H1 (cell line): ENCODE measurements around the gene FOXN3. TPM values are rescaled to one million over a fixed set of nuclear protein-coding genes. Genes with fewer than 3 reads are reported as not detected.

Experiments used
- CTCF ChIA-PET: fragments of 300-600 bp; sonication (Branson Sonifier 250); formaldehyde crosslinking; loops from one replicate; lab custom pipeline; 2021; ENCODE audit not compliant: partially characterized antibody; lab: Charles Lee
- POLR2A ChIA-PET: fragments of 300-600 bp; sonication (Branson Sonifier 250); formaldehyde crosslinking; loops from one replicate; lab custom pipeline; 2021; ENCODE audit warnings: inconsistent platforms; ENCODE audit not compliant: partially characterized antibody; lab: Charles Lee
- DNase-seq, 2 experiments: peaks; one replicate each; pipeline versions ENCODE4 v3.0.0 to v3.0.0-alpha.2; 2010 to 2022; ENCODE audit warnings: low spot score in 2 of 2, low read depth in 1 of 2, mixed read lengths in 1 of 2
- FAIRE-seq: peaks from 2 replicates; lab custom pipeline; 2011; peaks lifted over from hg19 to GRCh38; lab: Jason Lieb, UNC
- H2AFZ ChIP-seq: 2 replicates; pipeline ENCODE4 v1.8.1; 2012; ENCODE audit warnings: low read length, inconsistent platforms
- H2AK5ac ChIP-seq: 2 replicates; pipeline ENCODE4 v1.6.1; 2013; ENCODE audit warnings: low read depth, low read length
- H2BK120ac ChIP-seq: replicated peaks from 2 replicates; pipeline ENCODE3; 2013; ENCODE audit warnings: low read depth, low read length, inconsistent platforms
- H2BK12ac ChIP-seq: 2 replicates; pipeline ENCODE4 v1.6.1; 2013; ENCODE audit warnings: low read depth, low read length
- H2BK15ac ChIP-seq: 2 replicates; pipeline ENCODE4 v1.6.1; 2013; ENCODE audit warnings: low read length
- H2BK20ac ChIP-seq: 2 replicates; pipeline ENCODE4 v1.6.1; 2013; ENCODE audit warnings: low read length
- H2BK5ac ChIP-seq: 2 replicates; pipeline ENCODE4 v1.6.1; 2013; ENCODE audit warnings: low read depth, low read length
- H3K14ac ChIP-seq: 2 replicates; pipeline ENCODE4 v1.6.1; 2013; ENCODE audit warnings: inconsistent platforms; ENCODE audit not compliant: insufficient read length
- H3K18ac ChIP-seq: 2 replicates; pipeline ENCODE4 v1.6.1; 2013; ENCODE audit warnings: low read length; ENCODE audit errors: extremely low read depth
- H3K23ac ChIP-seq: 2 replicates; pipeline ENCODE4 v1.6.1; 2013; ENCODE audit warnings: inconsistent platforms; ENCODE audit not compliant: insufficient read length
- H3K23me2 ChIP-seq: 2 replicates; pipeline ENCODE4 v1.6.1; 2013; ENCODE audit warnings: low read depth, low read length
- H3K27ac ChIP-seq: 2 replicates; pipeline ENCODE4 v1.6.1; 2011; ENCODE audit warnings: low read depth, low read length, inconsistent platforms
- H3K27me3 ChIP-seq, 4 experiments: replicated peaks in 1 of 4; 1 replicate in 1 of 4; 2 replicates in 3 of 4; pipeline versions ENCODE4 v1.6.1 to v1.8.1; 2011 to 2013; ENCODE audit warnings: low read length in 3 of 4, mild to moderate bottlenecking in 3 of 4, inconsistent platforms in 2 of 4, mixed read lengths in 2 of 4, moderate library complexity in 1 of 4; ENCODE audit not compliant: control insufficient read depth in 3 of 4, insufficient read depth in 3 of 4; ENCODE audit errors: extremely low read depth in 1 of 4
- H3K36me3 ChIP-seq, 4 experiments: 2 replicates each; pipeline versions ENCODE4 v1.6.1 to v1.8.1; 2011 to 2013; ENCODE audit warnings: mild to moderate bottlenecking in 4 of 4, low read length in 3 of 4, moderate library complexity in 2 of 4, control low read depth in 1 of 4, inconsistent platforms in 1 of 4; ENCODE audit not compliant: insufficient read depth in 4 of 4, control insufficient read depth in 2 of 4
- H3K4ac ChIP-seq: replicated peaks from 2 replicates; pipeline ENCODE3; 2013; ENCODE audit warnings: low read length, low read depth, mixed read lengths, inconsistent platforms; ENCODE audit not compliant: insufficient read length
- H3K4me1 ChIP-seq, 4 experiments: replicated peaks in 1 of 4; 1 replicate in 1 of 4; 2 replicates in 3 of 4; pipeline versions ENCODE4 v1.6.1 to v1.8.1; 2011 to 2013; ENCODE audit warnings: low read length in 3 of 4, inconsistent platforms in 2 of 4, mixed read lengths in 1 of 4; ENCODE audit not compliant: insufficient read depth in 4 of 4, control insufficient read depth in 3 of 4
- H3K4me2 ChIP-seq, 2 experiments: 2 replicates each; pipeline versions ENCODE4 v1.6.1 to v1.8.1; 2011 to 2013; ENCODE audit warnings: low read depth in 2 of 2, low read length in 2 of 2, control low read depth in 1 of 2, inconsistent platforms in 1 of 2, mild to moderate bottlenecking in 1 of 2; ENCODE audit not compliant: insufficient read depth in 1 of 2
- H3K4me3 ChIP-seq, 4 experiments: fragments of 200-600, 300-600 bp in 1 of 4; sonication (generic), shearing (Covaris generic), sonication (Bioruptor Twin) in 1 of 4; 2 replicates each; pipeline versions ENCODE4 v1.5.1 to v1.8.1; 2011 to 2016; ENCODE audit warnings: low read length in 4 of 4, low read depth in 3 of 4, control low read depth in 2 of 4, inconsistent platforms in 2 of 4, mild to moderate bottlenecking in 2 of 4, mixed read lengths in 1 of 4, moderate library complexity in 1 of 4; ENCODE audit not compliant: insufficient read depth in 2 of 4; ENCODE audit errors: extremely low read depth in 1 of 4
- H3K56ac ChIP-seq: replicated peaks from 2 replicates; pipeline ENCODE3; 2013; ENCODE audit warnings: low read depth, mild to moderate bottlenecking, mixed read lengths, low read length, inconsistent platforms; ENCODE audit not compliant: insufficient read length
- H3K79me1 ChIP-seq: 2 replicates; pipeline ENCODE4 v1.6.1; 2013; ENCODE audit warnings: low read depth, low read length, control low read depth
- H3K79me2 ChIP-seq, 2 experiments: 2 replicates each; pipeline versions ENCODE4 v1.6.1 to v1.8.1; 2012 to 2013; ENCODE audit warnings: low read length in 2 of 2, mild to moderate bottlenecking in 2 of 2, inconsistent platforms in 1 of 2; ENCODE audit not compliant: insufficient read depth in 2 of 2, control insufficient read depth in 1 of 2
- H3K9ac ChIP-seq, 4 experiments: replicated peaks in 1 of 4; 1 replicate in 1 of 4; 2 replicates in 3 of 4; pipeline versions ENCODE4 v1.6.1 to v1.8.1; 2011 to 2013; ENCODE audit warnings: low read depth in 3 of 4, low read length in 3 of 4, control low read depth in 2 of 4, mild to moderate bottlenecking in 2 of 4, moderate library complexity in 2 of 4, inconsistent platforms in 1 of 4; ENCODE audit errors: extremely low read depth in 1 of 4
- H3K9me3 ChIP-seq, 2 experiments: 2 replicates each; pipeline versions ENCODE4 v1.6.1 to v1.8.1; 2012 to 2013; ENCODE audit warnings: mild to moderate bottlenecking in 2 of 2, moderate library complexity in 2 of 2, control low read depth in 1 of 2, inconsistent platforms in 1 of 2, low read depth in 1 of 2, low read length in 1 of 2, mixed read lengths in 1 of 2; ENCODE audit not compliant: insufficient read depth in 2 of 2
- H4K20me1 ChIP-seq, 2 experiments: replicated peaks in 1 of 2; 2 replicates each; pipeline versions ENCODE3 to v1.8.1; 2011 to 2013; ENCODE audit warnings: inconsistent platforms in 2 of 2, low read length in 2 of 2, mild to moderate bottlenecking in 1 of 2; ENCODE audit not compliant: insufficient read depth in 2 of 2, control insufficient read depth in 1 of 2
- H4K5ac ChIP-seq: 2 replicates; pipeline ENCODE4 v1.6.1; 2013; ENCODE audit warnings: low read length, low read depth, mixed read lengths, inconsistent platforms; ENCODE audit not compliant: insufficient read length
- H4K8ac ChIP-seq: 2 replicates; pipeline ENCODE4 v1.8.0; 2013; ENCODE audit warnings: mild to moderate bottlenecking, moderate library complexity, low read length, inconsistent platforms; ENCODE audit not compliant: insufficient read depth; ENCODE audit errors: extremely low read depth
- H4K91ac ChIP-seq: replicated peaks from 2 replicates; pipeline ENCODE3; 2013; ENCODE audit warnings: low read length, mixed read lengths, inconsistent platforms; ENCODE audit not compliant: insufficient read length
- BCL11A ChIP-seq, 2 experiments: IDR thresholded peaks; one replicate each; pipeline ENCODE4 v1.6.1; 2011; ENCODE audit warnings: low read depth in 2 of 2, low read length in 2 of 2, mild to moderate bottlenecking in 2 of 2
- CBX8 ChIP-seq: fragments of 300-800, 300-1000 bp; sonication (generic); IDR thresholded peaks from 2 replicates; pipeline ENCODE4 v1.7.1; 2016; ENCODE audit warnings: low read depth, low read length, borderline replicate concordance
- EZH2 ChIP-seq: fragments of 200-600 bp; sonication (generic); IDR thresholded peaks from 2 replicates; pipeline ENCODE4 v1.7.1; 2012; ENCODE audit warnings: low read depth, mild to moderate bottlenecking, moderate library complexity, low read length, inconsistent platforms; ENCODE audit not compliant: severe bottlenecking
- SIX5 ChIP-seq: IDR thresholded peaks from 2 replicates; pipeline ENCODE4 v1.6.1; 2011; ENCODE audit warnings: mild to moderate bottlenecking, low read depth, low read length
- TBP ChIP-seq: IDR thresholded peaks from 2 replicates; pipeline ENCODE4 v1.6.1; 2011; ENCODE audit warnings: low read depth, low read length, improper control_type of control experiment
- TEAD4 ChIP-seq: IDR thresholded peaks from 2 replicates; pipeline ENCODE4 v1.6.1; 2012; ENCODE audit warnings: low read depth, low read length, inconsistent platforms, mixed read lengths
- WGBS, 2 experiments: shearing (Covaris generic) in 1 of 2; methylation state at CpG; one replicate each; pipeline versions ENCODE4 v1.1.6 to v1.1.7; 2013 to 2015; ENCODE audit warnings: low lambda C conversion rate in 2 of 2, mixed read lengths in 2 of 2, inconsistent platforms in 1 of 2, low coverage in 1 of 2, missing lambda C conversion rate in 1 of 2; ENCODE audit not compliant: insufficient replicate concordance in 2 of 2, insufficient coverage in 1 of 2, insufficient read length in 1 of 2; ENCODE audit errors: extremely low coverage in 1 of 2, missing lambda C conversion rate in 1 of 2; 5-methylcytosine and 5-hydroxymethylcytosine counted together
- polyA plus RNA-seq, 7 experiments: library from polyadenylated mRNA; depleted of rRNA in 3 of 7; stranded (reverse) in 5 of 7; unstranded in 2 of 7; fragments of >200 nt in 5 of 7; fragments of 200-250 nt in 2 of 7; gene quantifications; 1 replicate in 5 of 7; 2 replicates in 1 of 7; 4 replicates in 1 of 7; pipeline versions ENCODE4 v1.2.1 to v1.2.3, GENCODE V29; 2011 to 2013; ENCODE audit warnings: missing spikeins in 2 of 7, mixed read lengths in 2 of 7
- total RNA-seq: library from RNA; stranded (reverse); fragmentation: NEBNext Ultra II Directional; extraction: Animal tissue kit (Norgen Biotek cat#: 25700); gene quantifications from 2 replicates; pipeline ENCODE4 v1.2.1, GENCODE V29; 2021

FOXN3 gene
- total and polyA plus RNA-seq, 2 of the 8 experiments (the other 6 are each of a cell fraction or from before 2014, with no cell fraction given), result 52.6 to 178 TPM

DNA sequence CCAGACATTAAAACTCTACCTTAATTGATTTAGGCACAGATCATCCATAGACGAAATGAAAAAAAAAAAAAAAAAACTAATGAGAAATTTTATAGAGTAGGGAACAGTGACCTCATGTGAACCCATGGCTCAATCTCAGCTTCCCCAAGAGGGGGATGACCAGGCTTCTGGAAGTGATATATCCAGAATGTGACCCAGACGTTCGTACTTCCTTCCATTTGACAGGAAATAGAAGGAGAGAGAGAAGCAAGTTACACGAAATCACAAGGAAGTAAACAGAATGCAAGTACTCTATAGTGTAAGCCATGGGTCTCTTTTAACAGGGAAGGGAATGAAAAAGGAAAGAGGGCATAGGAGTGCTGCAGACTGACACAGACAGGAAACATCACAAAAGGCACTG, 10.1 kb downstream of the FOXN3 start:
- Histone ChIP-seq H2BK12ac (no peak overlapping the region), H3K23me2 (no peaks in the 10 kb centered on the region), H3K23ac (no peak overlapping the region), H4K20me1 (peaks cover 32 to 39% of the 10 kb centered on the region in 2 experiments), H3K27ac (peak overlapping the region; percentile 2; the same call in 1 of the 2 replicates), H4K5ac (no peak overlapping the region), H3K27me3 (no peaks in the 10 kb centered on the region), H3K18ac (no peak overlapping the region), H2BK5ac (no peak overlapping the region), H3K79me1 (peaks cover 21% of the 10 kb centered on the region), H4K91ac (no peak overlapping the region), H2BK20ac (no peak overlapping the region), H3K9ac (no peak overlapping the region), H3K9me3 (peaks cover under 1 to 4% of the 10 kb centered on the region in 2 experiments; a peak in 3 of 4 replicates), H2BK120ac (no peak overlapping the region), H4K8ac (no peak overlapping the region), H3K4me2 (no peak overlapping the region), H3K4me3 (no peak overlapping the region), H3K4ac (no peak overlapping the region), H2AK5ac (no peak overlapping the region), H2BK15ac (no peak overlapping the region), H3K14ac (no peak overlapping the region), H2AFZ (no peak overlapping the region), H3K4me1 (peaks cover 1 to 25% (median 15%) of the 10 kb centered on the region in 4 experiments), H3K56ac (no peak overlapping the region), H3K36me3 (peaks cover 6 to 46% (median 22%) of the 10 kb centered on the region in 4 experiments), H3K79me2 (peaks cover 62 to 100% of the 10 kb centered on the region in 2 experiments)
- POLR2A ChIA-PET, result interaction anchor here (0.6 to 1.7 kb wide), 3 partner anchors 9 to 54 kb away, joined by 3 to 7 read pairs (median 3); no protein-coding TSS in a partner anchor
- CTCF ChIA-PET, result interaction anchor here (1.1 kb wide), 2 partner anchors 8 to 16 kb away, joined by 3 read pairs; no protein-coding TSS in a partner anchor
- DNase-seq, result no peak
- 57% methylated on average over 4 of the region's 4 CpGs; no CpG with 5 or more reads in 1 of the 2 experiments for WGBS, 2 experiments
- FAIRE-seq, result no peak
- no peak for TF ChIP-seq TEAD4
- no peak for TF ChIP-seq BCL11A (IDR thresholded peaks at IDR 0.05; ENCODE audit: low read depth in 2 of 2, low read length in 2 of 2)
- TF ChIP-seq TBP, result no peak
- no peak for TF ChIP-seq EZH2
- TF ChIP-seq CBX8, result no peak
- TF ChIP-seq SIX5, result no peak
